Hair follicular keratinocyte (primary cell): Measurements from ENCODE around the gene OLR1. TPM values are rescaled to one million over a fixed set of nuclear protein-coding genes. Genes with fewer than 3 reads are reported as not detected.

Source experiments
- total RNA-seq: library from RNA; depleted of rRNA; stranded (reverse); fragments of >200 nt; gene quantifications from 2 replicates; pipeline ENCODE4 v1.2.3, GENCODE V29; 2015

Gene OLR1
- total RNA-seq: 0.04 TPM in 1 of 2 replicates, not detected in the other

DNA sequence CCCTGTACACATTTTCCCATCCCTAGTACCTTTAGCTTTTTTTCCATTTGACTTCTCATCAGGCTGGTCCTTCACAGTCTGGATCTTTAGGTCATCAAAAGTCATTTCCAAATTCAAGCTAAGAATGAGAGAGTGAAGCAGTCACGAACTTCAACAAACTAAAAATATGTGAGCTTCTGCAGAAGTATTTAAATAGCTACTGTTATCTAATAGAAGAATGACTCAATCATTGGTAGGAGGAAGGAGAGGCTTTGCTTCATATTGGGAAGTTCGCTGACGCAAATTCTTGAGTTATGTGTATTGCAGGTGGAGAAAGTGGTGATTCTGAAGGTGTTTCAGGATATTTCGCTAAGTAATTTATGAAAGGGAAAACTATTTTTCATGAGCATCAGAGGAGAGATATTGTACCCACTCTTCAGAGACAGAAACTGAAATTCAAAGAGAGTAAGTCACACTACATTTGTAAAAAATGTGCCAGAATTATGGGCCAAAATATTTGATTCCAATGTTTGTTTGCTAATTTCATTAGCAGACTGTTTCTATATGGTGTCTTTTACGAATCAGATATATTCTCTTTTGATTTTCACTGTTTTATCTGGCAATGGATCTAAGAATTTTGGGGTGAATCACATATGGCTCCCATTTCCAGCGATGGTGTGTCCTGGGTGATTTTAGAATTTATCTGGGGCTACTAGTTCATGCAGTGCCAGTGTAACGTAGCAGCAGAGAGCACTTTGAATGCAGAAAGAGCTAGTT, at the start of gene OLR1:
TSS of gene OLR1 (minus strand) at position 160 of the 756 bp plus-strand sequence. CDS start at position 105, 55 bp downstream.

DNA sequence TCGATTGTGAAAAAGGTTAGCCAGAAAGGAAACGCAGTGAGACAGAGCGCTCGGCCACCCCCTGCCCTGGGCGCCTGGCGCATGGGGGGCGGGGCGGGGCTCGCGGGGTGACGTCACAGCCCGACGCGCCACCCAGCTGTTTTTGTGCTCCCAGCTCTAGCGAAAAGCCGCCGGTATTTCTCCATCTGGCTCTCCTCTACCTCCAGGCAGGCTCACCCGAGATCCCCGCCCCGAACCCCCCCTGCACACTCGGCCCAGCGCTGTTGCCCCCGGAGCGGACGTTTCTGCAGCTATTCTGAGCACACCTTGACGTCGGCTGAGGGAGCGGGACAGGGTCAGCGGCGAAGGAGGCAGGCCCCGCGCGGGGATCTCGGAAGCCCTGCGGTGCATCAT, 40.8 kb upstream of the OLR1 start, which contains the start of gene GABARAPL1:
TSS of gene GABARAPL1 (plus strand) at position 139 of the 393 bp plus-strand sequence. CDS start at position 392, 253 bp downstream.

GRCh38 chr12:10178821-10179220, 6.9 kb upstream of the OLR1 start, which contains the start of gene TMEM52B:
Gene TMEM52B (plus strand): TSS chr12:10179032. CDS start chr12:10179575, 543 bp downstream.

DNA sequence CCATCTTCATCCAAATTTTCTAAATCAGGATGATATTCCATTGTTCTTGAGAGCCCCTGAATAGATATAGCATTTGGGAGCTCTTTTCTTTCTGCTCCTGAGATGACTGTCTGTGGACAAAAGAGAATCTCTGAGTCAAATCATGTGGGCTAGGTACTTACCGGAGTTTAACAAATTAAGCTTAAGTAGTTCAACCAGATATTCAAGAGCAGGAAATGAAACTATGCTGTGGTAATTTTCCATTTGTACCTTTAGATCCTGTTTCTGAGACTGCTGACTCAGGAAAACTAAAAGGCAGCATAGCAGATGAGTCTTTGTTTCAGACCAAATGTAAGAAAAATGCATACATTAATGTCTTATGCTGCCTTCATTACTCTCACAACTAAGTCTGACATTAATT, 41.9 kb downstream of the OLR1 start, which contains the start of gene CLEC7A:
TSS of gene CLEC7A (minus strand) at position 158 of the 400 bp plus-strand sequence. CDS start at position 41, 117 bp downstream.

Other genes starting within 250 kb of the OLR1 start
- gene CLEC2A, start 239.8 kb downstream of the OLR1 start, total RNA-seq: not detected in 2 replicates
- not detected in 2 replicates for gene CLEC12A, start 200.7 kb downstream of the OLR1 start, total RNA-seq
- not detected in 2 replicates for gene CLEC1B, start 173.0 kb downstream of the OLR1 start, total RNA-seq
- not detected in 2 replicates for gene CLEC12B, start 161.5 kb downstream of the OLR1 start, total RNA-seq
- not detected in 2 replicates for gene CLEC9A, start 141.4 kb downstream of the OLR1 start, total RNA-seq
- not detected in 2 replicates for gene CLEC1A, start 73.1 kb downstream of the OLR1 start, total RNA-seq
- gene CLEC7A, start 41.9 kb downstream of the OLR1 start, total RNA-seq: not detected in 2 replicates
- not detected in 2 replicates for gene TMEM52B, start 6.9 kb upstream of the OLR1 start, total RNA-seq
- 9.1 and 19.6 TPM in 2 replicates for gene GABARAPL1, start 40.7 kb upstream of the OLR1 start, total RNA-seq
- gene KLRD1, start 135.7 kb upstream of the OLR1 start, total RNA-seq: not detected in 2 replicates
- gene KLRK1, start 217.9 kb upstream of the OLR1 start, total RNA-seq: 0.31 TPM in 1 of 2 replicates, not detected in the other
- not detected in 2 replicates for gene KLRC4, start 237.6 kb upstream of the OLR1 start, total RNA-seq
- not detected in 2 replicates for gene KLRC3, start 248.5 kb upstream of the OLR1 start, total RNA-seq